ENCODE measurements around the gene P2RY6.

Gene P2RY6

GRCh38 chr11:73331138-73331916 is 59.2 kb downstream of the P2RY6 start:
- FAIRE-seq (no peak), DNase-seq (ENCODE audit: low spot score) (no peak)

- no peak for FAIRE-seq
These were observed 61.0 kb downstream of the P2RY6 start for GRCh38 chr11:73333173-73333572.

GRCh38 chr11:73333640-73334383 is 61.7 kb downstream of the P2RY6 start:
- FAIRE-seq = no peak
- DNase-seq (ENCODE audit: low spot score) = no peak

More at GRCh38 chr11:73333173-73333572, 61.0 kb downstream of the P2RY6 start:
- no peak for DNase-seq (ENCODE audit: low spot score)

GRCh38 chr11:73334384-73335203 is 62.5 kb downstream of the P2RY6 start:
- no peak for FAIRE-seq
- DNase-seq (ENCODE audit: low spot score) = peak; percentile 75

- DNase-seq (ENCODE audit: low spot score) (peak; percentile 87), FAIRE-seq (no peak)
These were observed 63.2 kb downstream of the P2RY6 start for GRCh38 chr11:73335204-73335923.

GRCh38 chr11:73337846-73338245 is 65.7 kb downstream of the P2RY6 start:
- no peak for FAIRE-seq
- DNase-seq (ENCODE audit: low spot score) = no peak

GRCh38 chr11:73338279-73338678 is 66.1 kb downstream of the P2RY6 start:
- no peak for FAIRE-seq
- DNase-seq (ENCODE audit: low spot score) = no peak

GRCh38 chr11:73340164-73340563 is 68.0 kb downstream of the P2RY6 start:
- FAIRE-seq (peak; percentile 40), DNase-seq (ENCODE audit: low spot score) (no peak)

GRCh38 chr11:73342633-73343032 is 70.5 kb downstream of the P2RY6 start:
- FAIRE-seq (no peak), DNase-seq (ENCODE audit: low spot score) (no peak)

- DNase-seq (ENCODE audit: low spot score) (no peak), FAIRE-seq (no peak)
These were observed 71.1 kb downstream of the P2RY6 start for GRCh38 chr11:73343076-73343873.

GRCh38 chr11:73344191-73344607 is 72.1 kb downstream of the P2RY6 start:
- DNase-seq (ENCODE audit: low spot score) = no peak
- FAIRE-seq = no peak

GRCh38 chr11:73345481-73346160 is 73.5 kb downstream of the P2RY6 start:
- no peak for FAIRE-seq
- no peak for DNase-seq (ENCODE audit: low spot score)

- no peak for DNase-seq (ENCODE audit: low spot score)
- FAIRE-seq = no peak
These were observed 74.2 kb downstream of the P2RY6 start for GRCh38 chr11:73346186-73346935.

- FAIRE-seq (no peak), DNase-seq (ENCODE audit: low spot score) (no peak)
These were observed 74.9 kb downstream of the P2RY6 start for GRCh38 chr11:73347067-73347466.

All from urothelium cell line (cell line).